ENCODE data around the gene DGKD.

DNA sequence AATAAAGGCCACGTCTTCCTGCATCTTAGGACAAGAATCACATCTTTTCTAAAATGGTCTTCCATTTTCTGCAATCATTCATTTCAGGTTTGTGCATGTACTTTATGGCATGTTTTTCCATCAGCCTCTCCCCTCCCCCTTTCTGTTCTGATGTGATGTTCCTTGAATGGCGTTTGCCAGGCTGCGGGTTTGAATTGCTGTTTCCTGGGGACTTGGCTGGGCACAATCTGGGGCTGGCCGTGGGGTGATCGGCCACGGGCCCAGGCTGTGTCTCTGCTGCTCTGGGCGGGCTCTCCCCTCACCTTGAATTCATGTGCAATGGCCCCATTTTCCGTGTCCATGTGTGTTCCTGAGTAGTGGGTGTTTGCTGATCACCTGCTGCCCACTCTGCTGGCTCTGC lies 15.2 kb downstream of the DGKD start:
- TF ChIP-seq, protein P1, sequence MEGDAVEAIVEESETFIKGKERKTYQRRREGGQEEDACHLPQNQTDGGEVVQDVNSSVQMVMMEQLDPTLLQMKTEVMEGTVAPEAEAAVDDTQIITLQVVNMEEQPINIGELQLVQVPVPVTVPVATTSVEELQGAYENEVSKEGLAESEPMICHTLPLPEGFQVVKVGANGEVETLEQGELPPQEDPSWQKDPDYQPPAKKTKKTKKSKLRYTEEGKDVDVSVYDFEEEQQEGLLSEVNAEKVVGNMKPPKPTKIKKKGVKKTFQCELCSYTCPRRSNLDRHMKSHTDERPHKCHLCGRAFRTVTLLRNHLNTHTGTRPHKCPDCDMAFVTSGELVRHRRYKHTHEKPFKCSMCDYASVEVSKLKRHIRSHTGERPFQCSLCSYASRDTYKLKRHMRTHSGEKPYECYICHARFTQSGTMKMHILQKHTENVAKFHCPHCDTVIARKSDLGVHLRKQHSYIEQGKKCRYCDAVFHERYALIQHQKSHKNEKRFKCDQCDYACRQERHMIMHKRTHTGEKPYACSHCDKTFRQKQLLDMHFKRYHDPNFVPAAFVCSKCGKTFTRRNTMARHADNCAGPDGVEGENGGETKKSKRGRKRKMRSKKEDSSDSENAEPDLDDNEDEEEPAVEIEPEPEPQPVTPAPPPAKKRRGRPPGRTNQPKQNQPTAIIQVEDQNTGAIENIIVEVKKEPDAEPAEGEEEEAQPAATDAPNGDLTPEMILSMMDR (IDR thresholded peaks at IDR 0.05): no peak
- TF ChIP-seq POLR2A (IDR thresholded peaks at IDR 0.05): no peak
